T-helper 2 cell (primary cell): ENCODE measurements around the gene WDR3.
A peak's percentile ranks its signal among the peaks of the same experiment; 100 is the strongest.
"Not testable (repeated sequence)": the region's sequence is repeated elsewhere in the genome, so short reads cannot be mapped to it uniquely, and the experiment has no call there.

ENCODE experiments used
- DNase-seq, 5 experiments: peaks; one replicate each; pipeline versions ENCODE4 v3.0.0 to v3.0.0-alpha.2; 2012 to 2022
- total RNA-seq, 2 donors: gene quantifications; one replicate each; lab custom pipeline; 2026; lab: John Stamatoyannopoulos, UW

The WDR3 gene
- total RNA-seq: 25.3 to 36.7 reads per million in 2 donors

GRCh38 chr1:117929343-117930172, at the start of gene WDR3, which contains the start of gene GDAP2:
WDR3 (plus strand) TSS chr1:117929739; CDS start chr1:117933320, 3,581 bp downstream.
GDAP2 (minus strand) TSS chr1:117929621; CDS start chr1:117920357, 9,264 bp downstream.
- DNase-seq: peak; percentile 88 to 98 (median 95)

- DNase-seq: no peak
These were observed 45.9 kb upstream of the WDR3 start for GRCh38 chr1:117883616-117884015.

GRCh38 chr1:117886101-117886795, 43.3 kb upstream of the WDR3 start:
- DNase-seq: no peak

- DNase-seq: no peak
These were observed 39.1 kb upstream of the WDR3 start for GRCh38 chr1:117890452-117890851.

- DNase-seq: no peak
These were observed 37.0 kb upstream of the WDR3 start for GRCh38 chr1:117892512-117892911.

- DNase-seq: no peak
These were observed 35.5 kb upstream of the WDR3 start for GRCh38 chr1:117894078-117894477.

GRCh38 chr1:117895482-117896114, 33.9 kb upstream of the WDR3 start:
- DNase-seq: peak in 4 of 5 experiments; percentile 19 to 75 (median 28)

- DNase-seq: no peak
These were observed 32.0 kb upstream of the WDR3 start for GRCh38 chr1:117897551-117897950.

GRCh38 chr1:117899801-117900200, 29.7 kb upstream of the WDR3 start:
- DNase-seq: no peak

- no peak for DNase-seq
These were observed 26.6 kb upstream of the WDR3 start for GRCh38 chr1:117902944-117903343.

- DNase-seq: no peak
These were observed 25.1 kb upstream of the WDR3 start for GRCh38 chr1:117904485-117904884.

- peak in 1 of 5 experiments; percentile 19 for DNase-seq
These were observed 24.5 kb upstream of the WDR3 start for GRCh38 chr1:117905019-117905418.

- DNase-seq: no peak
These were observed 18.5 kb upstream of the WDR3 start for GRCh38 chr1:117911051-117911450.

- DNase-seq: no peak
These were observed 10.2 kb upstream of the WDR3 start for GRCh38 chr1:117919376-117919775.

- DNase-seq: no peak
These were observed 7.5 kb upstream of the WDR3 start for GRCh38 chr1:117921991-117922390.

GRCh38 chr1:117922717-117923116, 6.8 kb upstream of the WDR3 start:
- DNase-seq: not testable (repeated sequence)

GRCh38 chr1:117925981-117926380, 3.6 kb upstream of the WDR3 start:
- DNase-seq: no peak

GRCh38 chr1:117928881-117929342, 627 bp upstream of the WDR3 start:
- DNase-seq: peak in 4 of 5 experiments; percentile 7 to 55 (median 30)

- DNase-seq: peak in 1 of 5 experiments; percentile 29
These were observed 571 bp downstream of the WDR3 start for GRCh38 chr1:117930173-117930447.

- peak in 1 of 5 experiments; percentile 5 for DNase-seq
These were observed 945 bp downstream of the WDR3 start for GRCh38 chr1:117930484-117930883.

- DNase-seq: no peak
These were observed 3.0 kb downstream of the WDR3 start for GRCh38 chr1:117932576-117932975.

GRCh38 chr1:117933769-117934168, 4.2 kb downstream of the WDR3 start:
- DNase-seq: no peak

GRCh38 chr1:117942293-117942692, 12.8 kb downstream of the WDR3 start:
- DNase-seq: no peak
